ENCODE data around the gene SPINT1.

The SPINT1 gene

GRCh38 chr15:40843885-40844695 is at the start of gene SPINT1:
Gene SPINT1, plus strand, starts transcription at chr15:40844048. Its CDS starts 507 bp downstream, at chr15:40844555.
- peaks cover 18% of the 10 kb centered on the region for H3K4me1 ChIP-seq (ENCODE audit: insufficient read depth, insufficient read length)
- H3K27me3 ChIP-seq (ENCODE audit: insufficient read depth, insufficient read length): peaks cover 32% of the 10 kb centered on the region
- H3K36me3 ChIP-seq (ENCODE audit: insufficient read depth, insufficient read length, low read length): no peaks in the 10 kb centered on the region
- no peak for DNase-seq (ENCODE audit: low read depth, low spot score)
- no peak for TF ChIP-seq ZNF274 (IDR thresholded peaks at IDR 0.05; ENCODE audit: low read depth, low read length)
- no peak for TF ChIP-seq SUZ12 (IDR thresholded peaks at IDR 0.05; ENCODE audit: extremely low read depth, insufficient read depth, insufficient read length)
- no peak for TF ChIP-seq YY1 (IDR thresholded peaks at IDR 0.05; ENCODE audit: insufficient read depth, insufficient read length)
- H3K9ac ChIP-seq (ENCODE audit: insufficient read length, low read depth): peak within 1 kb of the TSS; percentile 80
- H3K4me3 ChIP-seq (ENCODE audit: insufficient read length, low read depth): peak within 1 kb of the TSS; percentile 67
- no peaks in the 10 kb centered on the region for H3K9me3 ChIP-seq (ENCODE audit: insufficient read depth, low read length)

GRCh38 chr15:40796041-40796440 is 47.8 kb upstream of the SPINT1 start:
- TF ChIP-seq SUZ12 (IDR thresholded peaks at IDR 0.05; ENCODE audit: extremely low read depth, insufficient read depth, insufficient read length) (no peak), ZNF274 (IDR thresholded peaks at IDR 0.05; ENCODE audit: low read depth, low read length) (no peak), YY1 (IDR thresholded peaks at IDR 0.05; ENCODE audit: insufficient read depth, insufficient read length) (no peak)

GRCh38 chr15:40796512-40796911 is 47.3 kb upstream of the SPINT1 start:
- H3K36me3 ChIP-seq (ENCODE audit: insufficient read depth, insufficient read length, low read length): peaks cover 12% of the 10 kb centered on the region
- H3K9ac ChIP-seq (ENCODE audit: insufficient read length, low read depth): no peak overlapping the region
- H3K27me3 ChIP-seq (ENCODE audit: insufficient read depth, insufficient read length): no peaks in the 10 kb centered on the region
- H3K9me3 ChIP-seq (ENCODE audit: insufficient read depth, low read length): no peaks in the 10 kb centered on the region
- no peak for TF ChIP-seq SUZ12 (IDR thresholded peaks at IDR 0.05; ENCODE audit: extremely low read depth, insufficient read depth, insufficient read length)
- TF ChIP-seq ZNF274 (IDR thresholded peaks at IDR 0.05; ENCODE audit: low read depth, low read length): no peak
- no peak for TF ChIP-seq YY1 (IDR thresholded peaks at IDR 0.05; ENCODE audit: insufficient read depth, insufficient read length)
- H3K4me3 ChIP-seq (ENCODE audit: insufficient read length, low read depth): no peak overlapping the region
- DNase-seq (ENCODE audit: low read depth, low spot score): no peak
- H3K4me1 ChIP-seq (ENCODE audit: insufficient read depth, insufficient read length): peaks cover 2% of the 10 kb centered on the region

More at GRCh38 chr15:40796041-40796440, 47.8 kb upstream of the SPINT1 start:
- Histone ChIP-seq H3K36me3 (ENCODE audit: insufficient read depth, insufficient read length, low read length) (peaks cover 10% of the 10 kb centered on the region), H3K9ac (ENCODE audit: insufficient read length, low read depth) (no peak overlapping the region), H3K4me3 (ENCODE audit: insufficient read length, low read depth) (no peak overlapping the region), H3K27me3 (ENCODE audit: insufficient read depth, insufficient read length) (no peaks in the 10 kb centered on the region), H3K4me1 (ENCODE audit: insufficient read depth, insufficient read length) (peaks cover 2% of the 10 kb centered on the region), H3K9me3 (ENCODE audit: insufficient read depth, low read length) (no peaks in the 10 kb centered on the region)
- no peak for DNase-seq (ENCODE audit: low read depth, low spot score)

- DNase-seq (ENCODE audit: low read depth, low spot score): no peak
- Histone ChIP-seq H3K9me3 (ENCODE audit: insufficient read depth, low read length) (no peaks in the 10 kb centered on the region), H3K4me3 (ENCODE audit: insufficient read length, low read depth) (no peak overlapping the region), H3K36me3 (ENCODE audit: insufficient read depth, insufficient read length, low read length) (peaks cover 18% of the 10 kb centered on the region), H3K27me3 (ENCODE audit: insufficient read depth, insufficient read length) (no peaks in the 10 kb centered on the region), H3K4me1 (ENCODE audit: insufficient read depth, insufficient read length) (no peaks in the 10 kb centered on the region), H3K9ac (ENCODE audit: insufficient read length, low read depth) (no peak overlapping the region)
- TF ChIP-seq ZNF274 (IDR thresholded peaks at IDR 0.05; ENCODE audit: low read depth, low read length) (no peak), SUZ12 (IDR thresholded peaks at IDR 0.05; ENCODE audit: extremely low read depth, insufficient read depth, insufficient read length) (no peak), YY1 (IDR thresholded peaks at IDR 0.05; ENCODE audit: insufficient read depth, insufficient read length) (no peak)
Observed at GRCh38 chr15:40799523-40799922, 44.3 kb upstream of the SPINT1 start.

GRCh38 chr15:40803076-40803475 is 40.8 kb upstream of the SPINT1 start:
- Histone ChIP-seq H3K27me3 (ENCODE audit: insufficient read depth, insufficient read length) (no peaks in the 10 kb centered on the region), H3K36me3 (ENCODE audit: insufficient read depth, insufficient read length, low read length) (peaks cover 18% of the 10 kb centered on the region), H3K9me3 (ENCODE audit: insufficient read depth, low read length) (no peaks in the 10 kb centered on the region), H3K4me1 (ENCODE audit: insufficient read depth, insufficient read length) (peaks cover under 1% of the 10 kb centered on the region), H3K9ac (ENCODE audit: insufficient read length, low read depth) (no peak overlapping the region), H3K4me3 (ENCODE audit: insufficient read length, low read depth) (no peak overlapping the region)
- TF ChIP-seq SUZ12 (IDR thresholded peaks at IDR 0.05; ENCODE audit: extremely low read depth, insufficient read depth, insufficient read length) (no peak), ZNF274 (IDR thresholded peaks at IDR 0.05; ENCODE audit: low read depth, low read length) (no peak)
- DNase-seq (ENCODE audit: low read depth, low spot score): no peak

GRCh38 chr15:40803688-40804087 is 40.2 kb upstream of the SPINT1 start:
- Histone ChIP-seq H3K4me1 (ENCODE audit: insufficient read depth, insufficient read length) (peaks cover 3% of the 10 kb centered on the region), H3K9me3 (ENCODE audit: insufficient read depth, low read length) (no peaks in the 10 kb centered on the region), H3K9ac (ENCODE audit: insufficient read length, low read depth) (no peak overlapping the region), H3K4me3 (ENCODE audit: insufficient read length, low read depth) (no peak overlapping the region), H3K36me3 (ENCODE audit: insufficient read depth, insufficient read length, low read length) (peaks cover 18% of the 10 kb centered on the region), H3K27me3 (ENCODE audit: insufficient read depth, insufficient read length) (no peaks in the 10 kb centered on the region)
- DNase-seq (ENCODE audit: low read depth, low spot score): no peak
- TF ChIP-seq ZNF274 (IDR thresholded peaks at IDR 0.05; ENCODE audit: low read depth, low read length): no peak
- no peak for TF ChIP-seq SUZ12 (IDR thresholded peaks at IDR 0.05; ENCODE audit: extremely low read depth, insufficient read depth, insufficient read length)
- TF ChIP-seq YY1 (IDR thresholded peaks at IDR 0.05; ENCODE audit: insufficient read depth, insufficient read length): no peak

- no peak for DNase-seq (ENCODE audit: low read depth, low spot score)
- H3K4me3 ChIP-seq (ENCODE audit: insufficient read length, low read depth): peak overlapping the region; percentile 100
- H3K4me1 ChIP-seq (ENCODE audit: insufficient read depth, insufficient read length): peaks cover 3% of the 10 kb centered on the region
- TF ChIP-seq YY1 (IDR thresholded peaks at IDR 0.05; ENCODE audit: insufficient read depth, insufficient read length): no peak
- TF ChIP-seq SUZ12 (IDR thresholded peaks at IDR 0.05; ENCODE audit: extremely low read depth, insufficient read depth, insufficient read length): no peak
- no peak for TF ChIP-seq ZNF274 (IDR thresholded peaks at IDR 0.05; ENCODE audit: low read depth, low read length)
- H3K9me3 ChIP-seq (ENCODE audit: insufficient read depth, low read length): no peaks in the 10 kb centered on the region
- H3K9ac ChIP-seq (ENCODE audit: insufficient read length, low read depth): peak overlapping the region; percentile 99
- no peaks in the 10 kb centered on the region for H3K27me3 ChIP-seq (ENCODE audit: insufficient read depth, insufficient read length)
- H3K36me3 ChIP-seq (ENCODE audit: insufficient read depth, insufficient read length, low read length): peaks cover 35% of the 10 kb centered on the region
Observed at GRCh38 chr15:40806672-40807027, 37.2 kb upstream of the SPINT1 start.
